Stimulated activated CD8-positive, alpha-beta memory T cell treated with anti-CD3 and anti-CD28 coated beads, Interleukin-12 subunit alpha, Interleukin-12 subunit beta, amount 100 ng/mL, for 24 hours (primary cell): ENCODE data around the gene GFAP.

ENCODE experiments used
- DNase-seq: peaks from one replicate; pipeline ENCODE4 v3.0.0-alpha.2; 2020; ENCODE audit errors: extremely low read depth

Gene GFAP

DNA sequence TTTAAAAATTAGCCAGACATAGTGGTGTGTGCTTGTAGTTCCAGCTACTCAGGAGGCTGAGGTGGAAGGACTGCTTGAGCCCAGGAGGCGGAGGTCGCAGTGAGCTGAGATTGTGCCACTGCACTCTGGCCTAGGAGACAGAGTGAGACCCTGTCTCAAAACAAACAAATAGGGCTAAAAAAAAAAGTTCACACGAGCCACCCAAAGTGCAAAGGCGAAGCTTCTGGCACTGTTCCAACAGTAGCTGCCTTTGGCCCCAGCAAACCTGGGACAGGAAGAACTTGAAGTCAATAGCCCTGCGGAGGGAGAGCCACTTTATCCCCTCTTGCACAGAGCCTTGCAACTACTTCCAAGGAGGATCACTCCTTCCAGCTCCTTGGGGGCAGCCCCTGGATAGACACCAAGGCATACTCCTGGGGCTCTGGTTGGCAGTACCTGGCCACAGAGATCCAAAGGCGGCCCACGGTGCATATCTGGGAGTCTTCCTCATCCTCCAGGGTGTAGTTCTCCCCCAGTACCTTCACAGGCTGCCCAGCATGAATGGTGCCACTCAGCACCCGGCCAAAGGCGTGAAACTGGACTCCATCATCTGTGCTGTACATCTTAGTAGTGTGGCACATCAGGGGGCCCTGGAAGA, 52.9 kb downstream of the GFAP start:
- no peak for DNase-seq

DNA sequence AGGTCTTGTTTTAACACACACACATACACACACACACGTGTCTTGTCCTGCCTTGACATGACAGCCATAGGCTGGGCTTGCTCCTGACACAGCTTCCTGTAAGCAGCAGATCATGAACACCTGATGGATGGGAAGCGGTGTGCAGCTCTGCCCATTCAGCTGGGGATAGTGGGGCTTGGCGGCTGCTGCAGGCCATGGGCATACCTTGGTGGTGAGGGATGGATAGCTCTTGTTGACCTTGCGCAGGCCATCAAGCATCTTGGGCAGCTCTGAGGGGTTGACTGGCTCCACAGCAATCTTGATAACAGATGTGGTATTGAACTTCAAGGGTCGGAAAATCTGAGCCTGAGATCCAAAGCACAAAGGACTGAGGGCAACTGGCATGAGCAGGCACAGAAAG, 55.6 kb downstream of the GFAP start:
- no peak for DNase-seq

DNA sequence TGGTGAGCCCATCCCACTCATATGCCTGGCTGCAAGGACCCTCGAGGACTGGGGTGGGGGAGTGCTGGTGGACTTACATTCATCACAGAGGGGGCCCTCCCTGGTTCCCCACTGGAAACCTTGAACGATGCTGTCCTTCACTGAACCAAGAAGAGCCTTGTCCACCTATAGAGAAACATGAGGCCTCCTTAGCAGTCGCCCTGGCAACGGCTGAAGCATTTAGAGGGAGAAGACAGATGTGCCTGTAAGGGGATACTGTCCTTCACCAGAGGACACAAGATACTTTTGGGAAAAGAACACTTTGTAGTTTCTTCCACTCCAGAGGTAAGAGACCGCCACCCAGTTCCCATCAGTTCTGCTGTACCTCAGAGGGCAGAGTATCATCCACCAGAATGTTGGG, 61.1 kb downstream of the GFAP start:
- DNase-seq = no peak
